Transverse colon (tissue), 4 donors: Measurements from ENCODE around the gene NLRP7. TPM values are rescaled to one million over a fixed set of nuclear protein-coding genes. Genes with fewer than 3 reads are reported as not detected.

ENCODE experiments used
- DNase-seq: peaks from one replicate; pipeline ENCODE4 v3.0.0-alpha.2; 2019
- H3K27ac ChIP-seq, 4 donors: fragments of 200-600 bp; sonication (generic); 2 replicates each; pipeline ENCODE4 v1.5.1; 2016 to 2018; ENCODE audit warnings: inconsistent platforms in 4 of 4
- H3K27me3 ChIP-seq: fragments of 200-600 bp; sonication (generic); 2 replicates; pipeline ENCODE4 v1.5.1; 2017; ENCODE audit warnings: inconsistent platforms
- H3K36me3 ChIP-seq, 4 donors: fragments of 200-600 bp; sonication (generic); 2 replicates each; pipeline ENCODE4 v1.5.1; 2017 to 2019; ENCODE audit warnings: inconsistent platforms in 4 of 4
- H3K4me1 ChIP-seq, 4 donors: fragments of 200-600 bp; sonication (generic); 2 replicates each; pipeline ENCODE4 v1.5.1; 2017 to 2020; ENCODE audit warnings: inconsistent platforms in 4 of 4
- H3K4me3 ChIP-seq, 4 donors: fragments of 200-600 bp; sonication (generic); 1 replicate in 1 of 4; 2 replicates in 3 of 4; pipeline versions ENCODE4 v1.5.1 to v1.6.1; 2017 to 2019; ENCODE audit warnings: inconsistent platforms in 4 of 4
- H3K9me3 ChIP-seq, 2 donors: fragments of 200-600 bp; sonication (generic); 2 replicates each; pipeline ENCODE4 v1.5.1; 2017 to 2019; ENCODE audit warnings: inconsistent platforms in 2 of 2
- EP300 ChIP-seq: sonication (generic); formaldehyde crosslinking; IDR thresholded peaks from one replicate; pipeline ENCODE4 v1.6.1; 2017; ENCODE audit warnings: antibody characterized with exemption, low read depth
- POLR2A ChIP-seq: fragments of 450-650 bp; IDR thresholded peaks from one replicate; pipeline ENCODE4 v1.6.1; 2016; ENCODE audit warnings: antibody characterized with exemption, mild to moderate bottlenecking, moderate library complexity
- POLR2AphosphoS5 ChIP-seq, 3 donors: sonication (generic); formaldehyde crosslinking; IDR thresholded peaks; one replicate each; pipeline ENCODE4 v1.6.1; 2016; ENCODE audit warnings: antibody characterized with exemption in 3 of 3
- WGBS, 2 donors: methylation state at CpG; one replicate each; pipeline ENCODE4 v1.1.5; 2018; ENCODE audit warnings: low coverage in 1 of 2; 5-methylcytosine and 5-hydroxymethylcytosine counted together
- in situ Hi-C, 4 donors: fragments of 200-750 bp; cut with MboI; loops; one replicate each; pipeline versions ENCODE4 v1.15.0 to v1.15.1; 2017; ENCODE audit warnings: low sequenced_read_pairs in 3 of 4, low pct_ligation_motif_present in 1 of 4, low pct_unique_long_range_greater_than_20kb in 1 of 4
- intact Hi-C: fragments of 100-400 bp; cut with DNase I; formaldehyde crosslinking; loops from one replicate; pipeline ENCODE4 v1.15.1; 2023; ENCODE audit warnings: low total_unique reads
- total RNA-seq, 4 donors: library from RNA; depleted of rRNA; stranded (reverse); fragments of >200 nt; gene quantifications; one replicate each; pipeline ENCODE4 v1.1.0, GENCODE V29; 2016
- TF ChIP-seq, protein P1 (sequence below), 5 experiments: fragments of 200-600 bp in 3 of 5; fragments of 450-650 bp in 2 of 5; sonication (generic) in 3 of 5; IDR thresholded peaks; 1 replicate in 2 of 5; 2 replicates in 3 of 5; pipeline ENCODE4 v1.5.1; 2016 to 2017; ENCODE audit warnings: antibody characterized with exemption in 5 of 5, inconsistent platforms in 3 of 5, mild to moderate bottlenecking in 2 of 5, moderate library complexity in 1 of 5

Gene NLRP7
- total RNA-seq, 4 donors from 2014 or later = not detected

DNA sequence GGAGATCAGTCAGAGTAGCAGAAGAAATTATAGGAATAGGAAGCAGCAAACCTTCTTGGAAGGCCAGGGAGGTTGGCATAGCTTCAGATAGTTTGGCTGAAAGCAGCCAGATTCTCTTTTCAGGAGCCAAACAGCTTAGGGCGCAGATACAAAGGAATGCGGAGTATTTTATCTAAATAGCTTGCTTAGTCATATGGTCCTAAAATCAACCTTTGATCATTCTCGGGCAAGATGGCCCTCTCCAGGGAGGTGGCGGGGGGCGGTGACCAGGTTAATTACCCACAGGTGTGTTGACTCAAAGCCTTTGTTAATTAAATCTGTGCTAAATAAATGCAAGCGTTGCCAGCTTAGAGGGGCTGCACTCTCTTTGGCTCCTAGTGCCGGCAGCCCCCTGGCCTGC is 53.9 kb downstream of the NLRP7 start:
- WGBS, 2 donors = 43% methylated on average over 7 of the region's 7 CpGs; no CpG with 5 or more reads in 1 of the 2 donors
- no peaks in the 10 kb centered on the region for H3K36me3 ChIP-seq
- H3K27me3 ChIP-seq = no peaks in the 10 kb centered on the region
- no peak overlapping the region for H3K27ac ChIP-seq
- no peaks in the 10 kb centered on the region for H3K4me1 ChIP-seq
- intact Hi-C loops (no loop called here), in situ Hi-C loops (no loop called here)
- no peak for DNase-seq
- no peaks in the 10 kb centered on the region for H3K9me3 ChIP-seq
- TF ChIP-seq POLR2A = no peak
- TF ChIP-seq, protein P1, sequence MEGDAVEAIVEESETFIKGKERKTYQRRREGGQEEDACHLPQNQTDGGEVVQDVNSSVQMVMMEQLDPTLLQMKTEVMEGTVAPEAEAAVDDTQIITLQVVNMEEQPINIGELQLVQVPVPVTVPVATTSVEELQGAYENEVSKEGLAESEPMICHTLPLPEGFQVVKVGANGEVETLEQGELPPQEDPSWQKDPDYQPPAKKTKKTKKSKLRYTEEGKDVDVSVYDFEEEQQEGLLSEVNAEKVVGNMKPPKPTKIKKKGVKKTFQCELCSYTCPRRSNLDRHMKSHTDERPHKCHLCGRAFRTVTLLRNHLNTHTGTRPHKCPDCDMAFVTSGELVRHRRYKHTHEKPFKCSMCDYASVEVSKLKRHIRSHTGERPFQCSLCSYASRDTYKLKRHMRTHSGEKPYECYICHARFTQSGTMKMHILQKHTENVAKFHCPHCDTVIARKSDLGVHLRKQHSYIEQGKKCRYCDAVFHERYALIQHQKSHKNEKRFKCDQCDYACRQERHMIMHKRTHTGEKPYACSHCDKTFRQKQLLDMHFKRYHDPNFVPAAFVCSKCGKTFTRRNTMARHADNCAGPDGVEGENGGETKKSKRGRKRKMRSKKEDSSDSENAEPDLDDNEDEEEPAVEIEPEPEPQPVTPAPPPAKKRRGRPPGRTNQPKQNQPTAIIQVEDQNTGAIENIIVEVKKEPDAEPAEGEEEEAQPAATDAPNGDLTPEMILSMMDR (IDR thresholded peaks at IDR 0.05) = no peak
- TF ChIP-seq POLR2AphosphoS5 (IDR thresholded peaks at IDR 0.05) = no peak
- H3K4me3 ChIP-seq = no peak overlapping the region

DNA sequence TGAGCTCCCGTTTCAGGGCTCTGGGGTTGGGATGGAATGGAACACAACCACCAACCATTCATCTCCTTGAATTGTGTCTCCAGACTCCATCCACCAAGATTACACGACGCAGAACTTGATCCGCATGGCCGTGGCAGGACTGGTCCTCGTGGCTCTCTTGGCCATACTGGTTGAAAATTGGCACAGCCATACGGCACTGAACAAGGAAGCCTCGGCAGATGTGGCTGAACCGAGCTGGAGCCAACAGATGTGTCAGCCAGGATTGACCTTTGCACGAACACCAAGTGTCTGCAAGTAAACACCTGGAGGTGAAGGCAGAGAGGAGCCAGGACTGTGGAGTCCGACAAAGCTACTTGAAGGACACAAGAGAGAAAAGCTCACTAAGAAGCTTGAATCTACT is 57.8 kb downstream of the NLRP7 start:
- no peaks in the 10 kb centered on the region for H3K27me3 ChIP-seq
- no peak for DNase-seq
- WGBS, 2 donors = 74 to 100% methylated on average over 1 to 11 of the region's 11 CpGs
- in situ Hi-C loops = no loop called here
- H3K4me1 ChIP-seq = no peaks in the 10 kb centered on the region
- H3K27ac ChIP-seq = no peak overlapping the region
- no peaks in the 10 kb centered on the region for H3K9me3 ChIP-seq
- no peak overlapping the region for H3K4me3 ChIP-seq
- no peak for TF ChIP-seq POLR2A
- TF ChIP-seq EP300 = no peak
- TF ChIP-seq POLR2AphosphoS5 (IDR thresholded peaks at IDR 0.05) = no peak
- H3K36me3 ChIP-seq = no peaks in the 10 kb centered on the region
- intact Hi-C loops = loop anchor here (5.0 kb wide), 1 partner anchor 1242 kb away; no protein-coding TSS in a partner anchor

DNA sequence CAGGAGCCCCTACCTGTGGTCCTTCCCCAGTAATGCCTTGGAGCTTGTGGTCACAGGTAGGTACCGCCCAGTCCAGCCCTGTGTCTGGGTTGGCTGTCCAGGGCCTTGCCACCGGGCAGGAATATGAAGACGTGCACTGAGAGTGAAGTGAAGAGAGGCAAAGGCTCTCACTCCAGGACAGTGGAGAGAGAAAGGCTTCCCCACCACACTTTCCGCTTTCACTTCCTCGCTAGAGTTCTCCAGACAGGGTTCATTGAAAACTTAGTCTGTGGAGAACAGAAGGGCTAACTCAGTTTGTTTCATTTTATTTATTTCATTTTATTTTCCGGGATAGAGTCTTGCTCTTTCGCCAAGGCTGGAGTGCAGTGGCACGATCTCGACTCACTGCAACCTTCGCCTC is 59.1 kb downstream of the NLRP7 start:
- no peak for DNase-seq
- no peak overlapping the region for H3K4me3 ChIP-seq
- intact Hi-C loops (loop anchor here (5.0 kb wide), 1 partner anchor 1241 kb away; no protein-coding TSS in a partner anchor), in situ Hi-C loops (no loop called here)
- H3K4me1 ChIP-seq = no peaks in the 10 kb centered on the region
- no peaks in the 10 kb centered on the region for H3K36me3 ChIP-seq
- no peak overlapping the region for H3K27ac ChIP-seq
- H3K27me3 ChIP-seq = no peaks in the 10 kb centered on the region
- H3K9me3 ChIP-seq = no peaks in the 10 kb centered on the region
- TF ChIP-seq, protein P1 (IDR thresholded peaks at IDR 0.05) = no peak
- no peak for TF ChIP-seq POLR2A
- 88% methylated on average over 10 of the region's 10 CpGs; no CpG with 5 or more reads in 1 of the 2 donors for whole genome bisulfite sequencing, 2 donors

DNA sequence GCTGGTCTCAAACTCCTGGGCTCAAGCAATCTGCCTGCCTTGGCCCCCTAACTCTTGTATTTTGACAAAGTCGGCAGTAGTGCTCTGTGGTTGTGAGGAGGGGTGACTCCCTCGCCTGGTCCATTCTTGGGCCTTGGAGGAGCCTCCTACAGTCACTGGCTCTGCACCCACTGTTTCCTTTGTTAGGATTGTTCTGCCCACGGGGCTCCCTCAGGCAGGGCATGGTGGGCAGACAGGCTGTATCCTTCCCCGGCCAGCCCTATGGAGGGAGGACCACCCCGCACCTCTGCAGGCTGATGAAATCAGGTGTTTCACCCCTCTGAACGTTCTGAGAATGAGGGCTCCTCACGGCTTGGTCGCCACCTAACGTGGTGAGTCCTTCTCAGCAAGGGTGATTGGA is 64.1 kb downstream of the NLRP7 start:
- in situ Hi-C loops = no loop called here
- Histone ChIP-seq H3K27me3 (peaks cover 15% of the 10 kb centered on the region), H3K9me3 (no peaks in the 10 kb centered on the region), H3K36me3 (no peaks in the 10 kb centered on the region), H3K4me3 (no peak overlapping the region), H3K4me1 (no peaks in the 10 kb centered on the region), H3K27ac (no peak overlapping the region)
- intact Hi-C loops = no loop called here
- TF ChIP-seq POLR2A = no peak
- TF ChIP-seq POLR2AphosphoS5 (IDR thresholded peaks at IDR 0.05) = no peak
- WGBS, 2 donors = 63 to 86% methylated on average over 1 to 7 of the region's 9 CpGs
- DNase-seq = no peak

DNA sequence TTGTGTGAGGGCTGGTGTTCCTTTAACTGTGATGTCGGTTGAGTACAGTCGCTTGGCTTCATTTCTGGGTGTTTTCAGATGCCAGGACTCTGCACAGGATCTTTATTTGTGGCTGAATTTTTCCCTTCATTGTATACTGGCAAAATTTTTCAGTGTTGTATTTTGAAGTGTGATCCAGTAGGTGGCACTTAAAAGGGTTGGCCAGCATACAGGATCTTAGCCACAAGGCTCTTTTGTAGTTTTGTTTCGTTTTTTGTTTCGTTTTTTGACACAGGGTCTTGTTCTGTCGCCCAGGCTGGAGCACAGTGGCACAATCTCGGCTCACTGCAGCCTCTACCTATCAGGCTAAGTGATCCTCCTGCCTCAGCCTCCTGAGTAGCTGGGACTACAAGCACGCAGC is 64.6 kb downstream of the NLRP7 start:
- TF ChIP-seq EP300 = no peak
- TF ChIP-seq POLR2A = no peak
- TF ChIP-seq POLR2AphosphoS5 (IDR thresholded peaks at IDR 0.05) = no peak
- H3K4me3 ChIP-seq = no peak overlapping the region
- intact Hi-C loops = no loop called here

DNA sequence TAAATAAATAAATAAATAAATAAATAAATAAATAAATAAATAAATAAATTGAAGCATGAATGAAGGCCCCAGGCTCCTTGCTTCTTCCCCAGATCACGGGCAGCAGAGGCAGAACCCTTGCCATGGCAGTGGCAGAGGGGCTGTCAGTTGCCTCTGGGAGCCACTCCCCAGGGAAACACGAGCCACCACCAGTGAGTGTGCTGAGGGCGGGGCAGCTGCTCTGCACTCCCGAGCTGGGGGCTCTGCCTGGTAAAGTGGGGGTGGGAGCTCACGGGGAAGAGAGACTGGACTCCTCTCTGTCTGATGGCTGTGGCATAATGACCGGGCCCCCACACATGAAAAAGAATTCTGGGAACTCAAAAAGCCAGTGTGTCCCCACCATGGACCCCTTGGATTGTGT is 65.4 kb downstream of the NLRP7 start:
- Histone ChIP-seq H3K9me3 (no peaks in the 10 kb centered on the region), H3K27me3 (peaks cover 15% of the 10 kb centered on the region), H3K36me3 (no peaks in the 10 kb centered on the region), H3K4me1 (no peaks in the 10 kb centered on the region), H3K4me3 (no peak overlapping the region), H3K27ac (no peak overlapping the region)
- WGBS, 2 donors = 53% methylated on average over 6 of the region's 6 CpGs; no CpG with 5 or more reads in 1 of the 2 donors
- TF ChIP-seq, protein P1 (IDR thresholded peaks at IDR 0.05) = no peak
- intact Hi-C loops = no loop called here
- DNase-seq = no peak
- in situ Hi-C loops = no loop called here

More for the DNA sequence above, 64.6 kb downstream of the NLRP7 start:
- in situ Hi-C loops = no loop called here
- H3K27ac ChIP-seq = no peak overlapping the region
- no peaks in the 10 kb centered on the region for H3K9me3 ChIP-seq
- no peaks in the 10 kb centered on the region for H3K36me3 ChIP-seq
- H3K27me3 ChIP-seq = peaks cover 15% of the 10 kb centered on the region
- WGBS, 2 donors = 43 to 60% methylated on average over 4 to 7 of the region's 7 CpGs
- no peak for DNase-seq
- no peaks in the 10 kb centered on the region for H3K4me1 ChIP-seq
